Testis (tissue), 3 donors: Measurements from ENCODE around the gene PRMT2. TPM values are rescaled to one million over a fixed set of nuclear protein-coding genes. Genes with fewer than 3 reads are reported as not detected.
"Not testable (repeated sequence)": the region's sequence is repeated elsewhere in the genome, so short reads cannot be mapped to it uniquely, and the experiment has no call there.

Experiments
- DNase-seq: peaks from one replicate; pipeline ENCODE4 v3.0.0-alpha.2; 2019
- H3K27ac ChIP-seq, 2 donors: fragments of 200-600 bp; sonication (generic); one replicate each; pipeline ENCODE4 v1.5.1; 2019
- H3K27me3 ChIP-seq: fragments of 200-600 bp; sonication (generic); one replicate; pipeline ENCODE4 v1.5.1; 2019
- H3K36me3 ChIP-seq: fragments of 200-600 bp; sonication (generic); one replicate; pipeline ENCODE4 v1.5.1; 2017; ENCODE audit warnings: low read depth; ENCODE audit errors: missing control alignments
- H3K4me1 ChIP-seq: fragments of 200-600 bp; sonication (generic); one replicate; pipeline ENCODE4 v1.5.1; 2019
- H3K4me3 ChIP-seq, 2 donors: fragments of 200-600 bp; sonication (generic); one replicate each; pipeline ENCODE4 v1.5.1; 2017 to 2019
- H3K9me3 ChIP-seq: fragments of 200-600 bp; sonication (generic); one replicate; pipeline ENCODE4 v1.5.1; 2017
- POLR2A ChIP-seq: fragments of 450-650 bp; IDR thresholded peaks from one replicate; pipeline ENCODE4 v1.6.1; 2017; ENCODE audit warnings: antibody characterized with exemption, mild to moderate bottlenecking, moderate library complexity
- WGBS, 2 donors: methylation state at CpG; one replicate each; pipeline ENCODE4 v1.1.5; 2018; 5-methylcytosine and 5-hydroxymethylcytosine counted together
- intact Hi-C: fragments of 100-400 bp; cut with DNase I; formaldehyde crosslinking; loops from one replicate; pipeline ENCODE4 v1.15.1; 2023; ENCODE audit warnings: low total_unique reads
- polyA plus RNA-seq: library from polyadenylated mRNA; stranded (reverse); fragments of 350-450 nt; fragmentation: Illumina TruSeq; extraction: RNeasy Lipid Tissue Mini Kit (QIAGEN cat#74804); gene quantifications from one replicate; pipeline ENCODE4 v1.2.3, GENCODE V29; 2014; ENCODE audit warnings: low read depth, low replicate concordance; ENCODE audit not compliant: insufficient read depth
- total RNA-seq, 2 donors: library from RNA; depleted of rRNA; stranded (reverse); fragments of >200 nt; gene quantifications; one replicate each; pipeline ENCODE4 v1.2.3, GENCODE V29; 2016
- TF ChIP-seq, protein P1 (sequence below), 3 experiments: fragments of 450-650 bp in 2 of 3; fragments of 200-600 bp in 1 of 3; sonication (generic) in 1 of 3; IDR thresholded peaks; one replicate each; pipeline ENCODE4 v1.5.1; 2016 to 2019; ENCODE audit warnings: antibody characterized with exemption in 3 of 3, mild to moderate bottlenecking in 2 of 3, moderate library complexity in 1 of 3

PRMT2 gene
- total and polyA plus RNA-seq, 3 donors from 2014 or later = 59.4 to 88.9 (median 81.6) TPM

DNA sequence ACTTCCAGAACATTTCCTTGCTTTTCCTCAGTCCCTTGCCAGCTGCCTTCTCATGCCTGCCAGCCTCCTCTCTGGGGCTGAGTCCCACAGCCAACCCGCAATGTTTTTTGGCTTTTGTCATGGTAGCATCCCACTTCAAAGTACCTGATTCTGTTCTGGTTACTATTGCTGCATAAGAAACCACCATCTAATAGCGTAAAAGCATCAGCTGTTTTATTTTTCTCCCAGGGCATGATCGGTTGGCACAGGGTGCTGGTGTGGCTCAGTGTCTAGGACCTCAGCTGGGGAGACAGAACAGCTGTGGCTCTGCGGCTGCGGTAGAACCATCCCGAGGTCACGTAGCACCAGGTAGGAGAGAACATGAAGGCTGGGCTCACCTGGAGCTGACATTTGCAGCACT, 8.9 kb upstream of the PRMT2 start:
- 95 to 96% methylated on average over 7 of the region's 7 CpGs for WGBS, 2 donors
- H3K9me3 ChIP-seq = no peaks in the 10 kb centered on the region

DNA sequence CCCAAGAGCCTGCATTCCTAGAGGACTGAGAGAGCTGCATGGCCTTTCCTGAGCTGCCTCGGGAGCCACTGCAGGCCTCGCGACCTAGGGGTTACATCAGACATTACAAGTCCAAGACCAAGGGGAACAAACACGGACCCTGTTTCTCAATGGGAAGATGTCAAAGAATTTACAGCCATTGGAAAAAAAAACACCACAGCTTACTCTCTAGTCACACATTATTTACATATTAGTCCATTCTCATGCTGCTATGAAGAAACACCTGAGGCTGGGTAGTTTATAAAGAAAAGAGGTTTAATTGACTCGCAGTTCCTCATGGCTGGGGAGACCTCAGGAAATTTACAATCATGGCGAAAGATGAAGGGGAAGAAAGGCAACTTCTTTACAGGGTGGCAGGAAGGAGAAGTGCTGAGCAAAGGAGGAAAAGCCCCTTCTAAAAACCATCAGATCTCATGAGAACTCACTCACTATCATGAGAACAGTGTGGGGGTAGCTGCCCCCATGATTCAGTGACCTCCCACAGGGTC, 8.4 kb upstream of the PRMT2 start:
- peaks cover 3% of the 10 kb centered on the region for H3K4me1 ChIP-seq
- no peaks in the 10 kb centered on the region for H3K36me3 ChIP-seq
- H3K9me3 ChIP-seq = no peaks in the 10 kb centered on the region
- no peak overlapping the region for H3K4me3 ChIP-seq
- intact Hi-C loops = no loop called here
- no peaks in the 10 kb centered on the region for H3K27me3 ChIP-seq
- TF ChIP-seq, protein P1, sequence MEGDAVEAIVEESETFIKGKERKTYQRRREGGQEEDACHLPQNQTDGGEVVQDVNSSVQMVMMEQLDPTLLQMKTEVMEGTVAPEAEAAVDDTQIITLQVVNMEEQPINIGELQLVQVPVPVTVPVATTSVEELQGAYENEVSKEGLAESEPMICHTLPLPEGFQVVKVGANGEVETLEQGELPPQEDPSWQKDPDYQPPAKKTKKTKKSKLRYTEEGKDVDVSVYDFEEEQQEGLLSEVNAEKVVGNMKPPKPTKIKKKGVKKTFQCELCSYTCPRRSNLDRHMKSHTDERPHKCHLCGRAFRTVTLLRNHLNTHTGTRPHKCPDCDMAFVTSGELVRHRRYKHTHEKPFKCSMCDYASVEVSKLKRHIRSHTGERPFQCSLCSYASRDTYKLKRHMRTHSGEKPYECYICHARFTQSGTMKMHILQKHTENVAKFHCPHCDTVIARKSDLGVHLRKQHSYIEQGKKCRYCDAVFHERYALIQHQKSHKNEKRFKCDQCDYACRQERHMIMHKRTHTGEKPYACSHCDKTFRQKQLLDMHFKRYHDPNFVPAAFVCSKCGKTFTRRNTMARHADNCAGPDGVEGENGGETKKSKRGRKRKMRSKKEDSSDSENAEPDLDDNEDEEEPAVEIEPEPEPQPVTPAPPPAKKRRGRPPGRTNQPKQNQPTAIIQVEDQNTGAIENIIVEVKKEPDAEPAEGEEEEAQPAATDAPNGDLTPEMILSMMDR (IDR thresholded peaks at IDR 0.05) = no peak
- no peak for TF ChIP-seq POLR2A
- no peak overlapping the region for H3K27ac ChIP-seq
- 86 to 92% methylated on average over 6 of the region's 6 CpGs for WGBS, 2 donors
- no peak for DNase-seq

More for the DNA sequence above, 8.9 kb upstream of the PRMT2 start:
- Histone ChIP-seq H3K27ac (no peak overlapping the region), H3K36me3 (no peaks in the 10 kb centered on the region), H3K4me3 (no peak overlapping the region), H3K4me1 (peaks cover 8% of the 10 kb centered on the region), H3K27me3 (no peaks in the 10 kb centered on the region)
- intact Hi-C loops = no loop called here
- TF ChIP-seq, protein P1 (IDR thresholded peaks at IDR 0.05) = no peak
- TF ChIP-seq POLR2A = no peak
- no peak for DNase-seq

DNA sequence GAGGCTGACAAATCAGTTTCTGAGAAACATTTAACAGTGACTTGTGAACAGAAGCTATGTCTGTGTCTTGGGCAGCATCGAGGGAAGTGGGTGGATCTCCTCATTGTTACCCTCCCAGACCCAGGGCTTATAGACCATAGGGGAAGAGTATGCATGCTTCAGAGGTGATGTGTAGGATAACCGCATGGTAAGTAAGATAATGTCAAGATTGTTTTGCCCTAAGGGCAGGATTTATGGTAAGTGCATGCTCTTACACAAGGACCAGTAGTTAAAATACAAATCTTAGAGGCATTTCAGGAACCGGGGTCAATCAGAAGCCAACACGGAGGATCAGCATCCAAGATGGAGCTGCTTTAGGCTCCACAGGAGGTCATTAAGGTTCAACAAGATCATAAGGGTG, 7.7 kb upstream of the PRMT2 start:
- Histone ChIP-seq H3K9me3 (no peaks in the 10 kb centered on the region), H3K27me3 (no peaks in the 10 kb centered on the region), H3K36me3 (no peaks in the 10 kb centered on the region), H3K27ac (no peak overlapping the region), H3K4me1 (no peaks in the 10 kb centered on the region), H3K4me3 (no peak overlapping the region)
- no peak for TF ChIP-seq POLR2A
- intact Hi-C loops = no loop called here
- 81 to 87% methylated on average over 4 of the region's 4 CpGs for WGBS, 2 donors
- no peak for DNase-seq

GRCh38 chr21:46628868-46629267, 6.6 kb upstream of the PRMT2 start:
- Histone ChIP-seq H3K4me1 (no peaks in the 10 kb centered on the region), H3K9me3 (no peaks in the 10 kb centered on the region), H3K27ac (no peak overlapping the region), H3K27me3 (no peaks in the 10 kb centered on the region), H3K36me3 (no peaks in the 10 kb centered on the region), H3K4me3 (no peak overlapping the region)
- WGBS, 2 donors = 80 to 93% methylated on average over 6 of the region's 6 CpGs
- TF ChIP-seq POLR2A = no peak
- TF ChIP-seq, protein P1 (IDR thresholded peaks at IDR 0.05) = no peak
- no peak for DNase-seq
- intact Hi-C loops = no loop called here

GRCh38 chr21:46630915-46631314, 4.6 kb upstream of the PRMT2 start:
- H3K36me3 ChIP-seq, H3K4me3 ChIP-seq, H3K9me3 ChIP-seq, intact Hi-C loops, H3K4me1 ChIP-seq, DNase-seq, H3K27me3 ChIP-seq, H3K27ac ChIP-seq: not testable (repeated sequence)
- 83 to 94% methylated on average over 2 of the region's 2 CpGs for WGBS, 2 donors

DNA sequence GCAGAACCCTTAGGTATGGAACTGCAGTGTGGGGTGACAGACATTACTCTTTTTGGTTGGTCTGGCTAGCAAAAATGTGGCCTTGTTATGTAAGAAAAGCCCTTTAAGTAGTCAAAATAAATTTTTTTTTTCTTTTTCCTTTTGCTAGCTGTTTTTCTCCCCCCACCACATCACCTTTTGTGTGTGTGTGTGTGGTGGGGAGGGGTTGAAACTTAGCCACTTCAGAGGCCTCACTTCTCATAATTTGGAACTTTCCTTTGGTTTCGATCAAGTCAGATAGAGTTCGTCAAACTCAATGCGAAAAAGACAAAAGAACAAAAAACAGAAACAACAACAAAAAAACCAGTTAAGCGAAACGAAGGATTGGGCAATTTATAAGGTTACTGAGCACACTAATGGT, 1.9 kb upstream of the PRMT2 start:
- intact Hi-C loops = no loop called here
- Histone ChIP-seq H3K27ac (no peak overlapping the region), H3K4me1 (peaks cover 14% of the 10 kb centered on the region), H3K27me3 (no peaks in the 10 kb centered on the region), H3K4me3 (no peak overlapping the region), H3K36me3 (no peaks in the 10 kb centered on the region), H3K9me3 (no peaks in the 10 kb centered on the region)
- no peak for DNase-seq
- TF ChIP-seq POLR2A = no peak
- TF ChIP-seq, protein P1 (IDR thresholded peaks at IDR 0.05) = no peak
- WGBS, 2 donors = 79 to 80% methylated on average over 5 of the region's 5 CpGs
